ENCODE measurements around the gene RCC2.

GRCh38 chr1:17440827-17441168 is 1.3 kb upstream of the RCC2 start:
- no peak for TF ChIP-seq CTCF (conservative IDR thresholded peaks at IDR 0.05; ENCODE audit: low read length)
- no peak for TF ChIP-seq EZH2phosphoT487 (IDR thresholded peaks at IDR 0.05; ENCODE audit: borderline replicate concordance, low read depth, low read length)

All from OCI-LY7 (cell line).